GM23248 (cell line): ENCODE results near the gene CENPE.

Source experiments
- EZH2 ChIP-seq: fragments of 200-600 bp; sonication (generic); IDR thresholded peaks from 2 replicates; pipeline ENCODE4 v1.6.1; 2018; ENCODE audit warnings: antibody characterized with exemption, mild to moderate bottlenecking; ENCODE audit not compliant: insufficient read depth, poor library complexity, severe bottlenecking
- EZH2phosphoT487 ChIP-seq: fragments of 200-600 bp; sonication (generic); IDR thresholded peaks from 2 replicates; pipeline ENCODE4 v1.6.1; 2018; ENCODE audit warnings: antibody characterized with exemption, moderate library complexity, mild to moderate bottlenecking, low read depth; ENCODE audit not compliant: insufficient read depth

- TF ChIP-seq EZH2phosphoT487: no peak
- TF ChIP-seq EZH2: no peak
Observed at GRCh38 chr4:103136671-103137445, 61.3 kb downstream of the CENPE start.
